ENCODE results near the gene FBXL3. TPM values are rescaled to one million over a fixed set of nuclear protein-coding genes. Genes with fewer than 3 reads are reported as not detected.

FBXL3 gene, protein sequence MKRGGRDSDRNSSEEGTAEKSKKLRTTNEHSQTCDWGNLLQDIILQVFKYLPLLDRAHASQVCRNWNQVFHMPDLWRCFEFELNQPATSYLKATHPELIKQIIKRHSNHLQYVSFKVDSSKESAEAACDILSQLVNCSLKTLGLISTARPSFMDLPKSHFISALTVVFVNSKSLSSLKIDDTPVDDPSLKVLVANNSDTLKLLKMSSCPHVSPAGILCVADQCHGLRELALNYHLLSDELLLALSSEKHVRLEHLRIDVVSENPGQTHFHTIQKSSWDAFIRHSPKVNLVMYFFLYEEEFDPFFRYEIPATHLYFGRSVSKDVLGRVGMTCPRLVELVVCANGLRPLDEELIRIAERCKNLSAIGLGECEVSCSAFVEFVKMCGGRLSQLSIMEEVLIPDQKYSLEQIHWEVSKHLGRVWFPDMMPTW
- total RNA-seq: 25.0 and 29.4 TPM in 2 replicates
- polyA plus RNA-seq: 9.3 and 14.8 TPM in 2 replicates

DNA sequence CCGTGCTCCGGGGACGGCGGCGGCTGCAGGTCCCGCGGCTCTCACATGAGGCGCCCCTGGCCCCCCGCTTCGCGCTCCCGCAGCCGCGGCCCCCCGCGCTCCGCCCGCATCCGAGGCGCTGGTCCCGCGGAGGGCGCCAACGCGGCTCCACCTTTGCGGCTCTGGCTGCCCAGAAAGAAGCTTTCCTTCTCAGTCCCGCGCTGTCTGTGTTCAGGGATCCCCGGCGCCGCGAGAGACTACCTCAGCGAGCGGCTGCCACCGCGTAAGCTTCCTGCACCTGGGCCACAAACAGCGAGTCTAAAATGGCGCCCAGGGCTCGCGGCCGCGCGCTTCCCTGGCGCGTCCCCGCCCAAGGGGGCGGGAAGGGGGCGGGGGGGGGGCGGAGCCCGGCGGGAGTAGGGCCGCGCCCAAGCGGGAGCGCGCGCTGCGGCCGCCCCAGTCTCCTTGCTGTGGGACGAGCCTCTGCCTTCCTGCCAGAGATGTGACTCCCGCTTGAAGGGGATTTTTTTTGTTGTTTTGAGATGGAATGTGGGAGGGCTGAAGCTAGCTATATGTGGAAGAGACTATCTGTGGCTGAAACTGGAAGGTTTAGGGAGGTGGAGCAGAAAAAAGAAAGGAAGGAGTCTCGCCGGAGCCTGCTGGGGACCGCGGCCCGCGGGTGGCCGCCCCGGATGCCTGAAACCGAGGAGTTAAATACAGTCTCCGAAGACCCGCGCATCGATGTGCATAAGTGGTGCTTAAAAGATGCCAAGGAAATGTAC is at the start of gene FBXL3:
Gene FBXL3, minus strand, starts transcription at position 299 of the 761 bp plus-strand sequence. CDS start 5,299 bp downstream, outside the sequence.
- Histone ChIP-seq H3K27me3 (no peaks in the 10 kb centered on the region), H3K4me3 (peak within 1 kb of the TSS; percentile 100), H3K9me3 (ENCODE audit: low read depth) (no peaks in the 10 kb centered on the region), H3K4me1 (ENCODE audit: low read depth) (no peaks in the 10 kb centered on the region), H3K36me3 (no peaks in the 10 kb centered on the region), H3K27ac (peak within 1 kb of the TSS; percentile 97)
- no peak for TF ChIP-seq CTCF (IDR thresholded peaks at IDR 0.05; ENCODE audit: low read depth, low read length)
- peak; percentile 89 to 96 for DNase-seq (ENCODE audit: low read depth in 1 of 2, low spot score in 1 of 2)

DNA sequence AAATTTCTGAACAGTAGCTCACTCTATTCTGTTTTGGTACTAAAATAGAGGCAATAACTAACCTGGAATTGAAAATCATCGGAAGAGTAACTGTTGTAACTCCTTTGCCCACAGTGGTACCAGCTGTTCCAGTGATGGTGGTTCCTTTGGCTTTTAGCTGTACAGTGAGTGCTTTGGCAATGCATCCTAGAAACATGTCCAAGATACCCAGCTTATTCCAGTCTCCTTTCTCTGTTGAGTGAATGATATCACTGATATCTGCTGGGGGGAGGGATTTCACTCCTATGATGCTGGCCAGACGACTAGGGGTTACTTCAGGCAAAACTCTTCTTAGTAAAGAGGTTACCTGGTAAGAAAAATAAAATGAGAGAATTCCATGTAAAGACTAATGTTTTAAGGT is 40.6 kb upstream of the FBXL3 start:
- DNase-seq (ENCODE audit: low read depth in 1 of 2, low spot score in 1 of 2): no peak
- H3K9me3 ChIP-seq (ENCODE audit: low read depth): no peaks in the 10 kb centered on the region
- H3K4me1 ChIP-seq (ENCODE audit: low read depth): no peaks in the 10 kb centered on the region
- H3K4me3 ChIP-seq: no peak overlapping the region
- H3K27me3 ChIP-seq: no peaks in the 10 kb centered on the region
- TF ChIP-seq CTCF (IDR thresholded peaks at IDR 0.05; ENCODE audit: low read depth, low read length): no peak
- no peak overlapping the region for H3K27ac ChIP-seq
- peaks cover 23% of the 10 kb centered on the region for H3K36me3 ChIP-seq

DNA sequence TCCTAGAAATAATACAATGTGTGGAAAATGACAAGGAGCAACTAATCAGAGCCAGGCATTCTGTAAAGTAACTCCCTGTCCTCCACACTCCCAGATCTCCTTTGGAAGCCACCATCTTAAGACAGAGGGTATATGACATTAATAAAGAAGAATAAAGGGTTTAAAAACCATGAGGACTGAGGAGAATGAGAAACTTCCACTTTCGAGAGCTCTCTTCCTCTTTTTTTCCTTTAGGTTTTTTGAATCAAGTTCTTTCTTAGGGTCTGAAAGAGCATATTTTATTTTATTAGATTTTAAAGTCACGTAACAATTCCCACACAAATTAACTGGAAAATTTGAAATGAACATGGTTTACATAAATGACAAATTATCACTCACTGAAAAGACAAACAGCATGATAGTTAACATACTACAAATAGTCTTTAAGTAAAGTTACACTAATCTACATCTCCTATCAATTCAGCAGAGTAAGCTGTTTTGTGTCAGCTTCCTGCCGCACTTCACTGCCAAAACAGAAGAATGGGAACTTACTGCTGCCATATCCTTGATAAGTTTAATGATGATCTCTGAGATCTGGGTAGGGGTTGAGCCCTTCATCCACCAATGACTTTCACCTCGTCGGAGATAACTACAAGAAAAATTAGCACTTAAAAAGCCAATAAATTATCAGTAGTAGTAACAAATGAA is 38.6 kb upstream of the FBXL3 start:
- H3K36me3 ChIP-seq: peaks cover 27% of the 10 kb centered on the region
- no peaks in the 10 kb centered on the region for H3K27me3 ChIP-seq
- TF ChIP-seq CTCF (IDR thresholded peaks at IDR 0.05; ENCODE audit: low read depth, low read length): no peak
- no peak overlapping the region for H3K4me3 ChIP-seq
- no peaks in the 10 kb centered on the region for H3K4me1 ChIP-seq (ENCODE audit: low read depth)
- no peaks in the 10 kb centered on the region for H3K9me3 ChIP-seq (ENCODE audit: low read depth)
- DNase-seq (ENCODE audit: low read depth in 1 of 2, low spot score in 1 of 2): no peak
- no peak overlapping the region for H3K27ac ChIP-seq

DNA sequence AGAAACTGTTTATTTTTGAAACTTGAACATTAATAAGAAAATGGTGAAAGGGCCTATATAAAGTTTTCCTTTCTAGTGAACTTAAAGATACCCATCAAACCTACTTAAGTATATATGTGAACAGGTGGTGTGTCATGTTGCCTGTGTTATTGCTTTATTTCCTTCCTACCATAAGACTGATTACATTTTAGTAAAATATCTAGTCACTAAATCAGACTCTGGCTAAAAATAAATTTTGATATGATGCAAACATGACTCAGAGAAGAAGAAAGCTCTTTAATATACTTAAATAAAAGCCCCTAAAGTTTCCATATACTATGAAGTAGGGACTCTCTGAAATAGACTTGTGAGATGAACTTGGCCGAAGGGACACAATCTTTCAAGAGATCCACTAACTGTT is 35.1 kb upstream of the FBXL3 start:
- Histone ChIP-seq H3K4me1 (ENCODE audit: low read depth) (no peaks in the 10 kb centered on the region), H3K36me3 (peaks cover 20% of the 10 kb centered on the region), H3K27ac (no peak overlapping the region), H3K4me3 (no peak overlapping the region), H3K27me3 (no peaks in the 10 kb centered on the region), H3K9me3 (ENCODE audit: low read depth) (no peaks in the 10 kb centered on the region)
- no peak for DNase-seq (ENCODE audit: low read depth in 1 of 2, low spot score in 1 of 2)
- no peak for TF ChIP-seq CTCF (IDR thresholded peaks at IDR 0.05; ENCODE audit: low read depth, low read length)

DNA sequence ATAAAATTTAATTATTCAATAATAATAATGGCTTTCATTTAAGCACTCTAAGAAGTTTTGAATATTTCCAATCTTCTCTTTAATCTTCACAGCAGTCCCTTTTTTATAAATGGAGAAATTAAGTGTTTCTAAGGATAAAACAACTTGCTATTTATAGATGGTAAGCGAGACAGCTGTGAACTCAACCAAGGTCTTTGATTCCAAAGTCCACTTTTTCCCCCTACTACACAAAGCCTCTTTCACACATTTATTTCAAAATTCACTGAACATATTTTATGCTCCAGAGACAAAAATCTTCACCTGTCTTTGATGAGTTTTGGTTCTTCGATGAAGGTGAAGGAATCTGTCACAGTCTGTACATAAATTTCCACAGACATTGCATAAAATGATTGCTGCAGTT is 34.4 kb upstream of the FBXL3 start:
- Histone ChIP-seq H3K4me3 (no peak overlapping the region), H3K27me3 (no peaks in the 10 kb centered on the region), H3K36me3 (peaks cover 18% of the 10 kb centered on the region), H3K27ac (no peak overlapping the region), H3K9me3 (ENCODE audit: low read depth) (no peaks in the 10 kb centered on the region), H3K4me1 (ENCODE audit: low read depth) (no peaks in the 10 kb centered on the region)
- no peak for DNase-seq (ENCODE audit: low read depth in 1 of 2, low spot score in 1 of 2)
- no peak for TF ChIP-seq CTCF (IDR thresholded peaks at IDR 0.05; ENCODE audit: low read depth, low read length)

Measured in cardiac muscle cell (in vitro differentiated cells and primary cell).